Measurements from ENCODE around the gene PRKN. TPM values are rescaled to one million over a fixed set of nuclear protein-coding genes. Genes with fewer than 3 reads are reported as not detected.

PRKN gene
- total RNA-seq, 1 donor from 2014 or later = 5.1 TPM

- Mint-ChIP-seq H3K4me3 (ENCODE audit: unreplicated experiment) (no peak overlapping the region), H3K36me3 (ENCODE audit: low read depth, unreplicated experiment) (no peaks in the 10 kb centered on the region), H3K4me1 (ENCODE audit: unreplicated experiment) (peaks cover 8% of the 10 kb centered on the region), H3K27me3 (ENCODE audit: unreplicated experiment) (peaks cover under 1% of the 10 kb centered on the region), H3K27ac (ENCODE audit: unreplicated experiment) (no peak overlapping the region), H3K9me3 (ENCODE audit: unreplicated experiment) (peaks cover 4% of the 10 kb centered on the region)
- TF ChIP-seq CTCF (IDR thresholded peaks at IDR 0.05; ENCODE audit: unreplicated experiment) = no peak
- DNase-seq (ENCODE audit: low spot score) = no peak
Observed at GRCh38 chr6:162435071-162435470, 292.5 kb downstream of the PRKN start.

- Mint-ChIP-seq H3K27ac (ENCODE audit: unreplicated experiment) (no peak overlapping the region), H3K9me3 (ENCODE audit: unreplicated experiment) (no peaks in the 10 kb centered on the region), H3K36me3 (ENCODE audit: low read depth, unreplicated experiment) (no peaks in the 10 kb centered on the region), H3K4me3 (ENCODE audit: unreplicated experiment) (no peak overlapping the region), H3K27me3 (ENCODE audit: unreplicated experiment) (peaks cover 4% of the 10 kb centered on the region), H3K4me1 (ENCODE audit: unreplicated experiment) (no peaks in the 10 kb centered on the region)
- no peak for DNase-seq (ENCODE audit: low spot score)
- TF ChIP-seq CTCF (IDR thresholded peaks at IDR 0.05; ENCODE audit: unreplicated experiment) = no peak
Observed at GRCh38 chr6:162421004-162421403, 306.6 kb downstream of the PRKN start.

GRCh38 chr6:162416831-162417537 lies 310.6 kb downstream of the PRKN start:
- no peaks in the 10 kb centered on the region for H3K36me3 Mint-ChIP-seq (ENCODE audit: low read depth, unreplicated experiment)
- no peak overlapping the region for H3K4me3 Mint-ChIP-seq (ENCODE audit: unreplicated experiment)
- no peaks in the 10 kb centered on the region for H3K9me3 Mint-ChIP-seq (ENCODE audit: unreplicated experiment)
- no peak overlapping the region for H3K27ac Mint-ChIP-seq (ENCODE audit: unreplicated experiment)
- TF ChIP-seq CTCF (IDR thresholded peaks at IDR 0.05; ENCODE audit: unreplicated experiment) = no peak
- no peak for DNase-seq (ENCODE audit: low spot score)
- H3K4me1 Mint-ChIP-seq (ENCODE audit: unreplicated experiment) = no peaks in the 10 kb centered on the region
- H3K27me3 Mint-ChIP-seq (ENCODE audit: unreplicated experiment) = peaks cover 4% of the 10 kb centered on the region

- Mint-ChIP-seq H3K4me1 (ENCODE audit: unreplicated experiment) (no peaks in the 10 kb centered on the region), H3K36me3 (ENCODE audit: low read depth, unreplicated experiment) (no peaks in the 10 kb centered on the region), H3K9me3 (ENCODE audit: unreplicated experiment) (no peaks in the 10 kb centered on the region), H3K4me3 (ENCODE audit: unreplicated experiment) (no peak overlapping the region), H3K27ac (ENCODE audit: unreplicated experiment) (no peak overlapping the region), H3K27me3 (ENCODE audit: unreplicated experiment) (peaks cover 2% of the 10 kb centered on the region)
- no peak for TF ChIP-seq CTCF (IDR thresholded peaks at IDR 0.05; ENCODE audit: unreplicated experiment)
- DNase-seq (ENCODE audit: low spot score) = no peak
Observed at GRCh38 chr6:162416307-162416706, 311.3 kb downstream of the PRKN start.
